ENCODE measurements around the gene TPGS1.

TPGS1 gene

GRCh38 chr19:547836-548720 is 40.8 kb downstream of the TPGS1 start:
- Histone ChIP-seq H3K36me3 (ENCODE audit: control insufficient read depth, insufficient read depth, low read length) (no peaks in the 10 kb centered on the region), H3K27ac (no peak overlapping the region), H3K27me3 (ENCODE audit: control insufficient read depth, insufficient read depth, low read length) (no peaks in the 10 kb centered on the region), H3K4me3 (ENCODE audit: low read depth, low read length) (no peak overlapping the region), H2AFZ (no peak overlapping the region), H3K9ac (no peak overlapping the region), H3K4me1 (no peaks in the 10 kb centered on the region), H3K9me3 (ENCODE audit: control insufficient read depth, low read length) (no peaks in the 10 kb centered on the region), H3K79me2 (no peaks in the 10 kb centered on the region), H3K4me2 (ENCODE audit: low read length) (no peak overlapping the region)
- no peak for TF ChIP-seq CTCF (IDR thresholded peaks at IDR 0.05)

GRCh38 chr19:548886-549830 is 41.9 kb downstream of the TPGS1 start:
- no peaks in the 10 kb centered on the region for H3K9me3 ChIP-seq (ENCODE audit: control insufficient read depth, low read length)
- no peak overlapping the region for H3K4me2 ChIP-seq (ENCODE audit: low read length)
- TF ChIP-seq CTCF (IDR thresholded peaks at IDR 0.05): no peak
- H2AFZ ChIP-seq: no peak overlapping the region
- no peaks in the 10 kb centered on the region for H3K4me1 ChIP-seq
- no peaks in the 10 kb centered on the region for H3K36me3 ChIP-seq (ENCODE audit: control insufficient read depth, insufficient read depth, low read length)
- no peaks in the 10 kb centered on the region for H3K27me3 ChIP-seq (ENCODE audit: control insufficient read depth, insufficient read depth, low read length)
- H3K27ac ChIP-seq: no peak overlapping the region
- H3K79me2 ChIP-seq: no peaks in the 10 kb centered on the region
- H3K4me3 ChIP-seq (ENCODE audit: low read depth, low read length): no peak overlapping the region
- no peak overlapping the region for H3K9ac ChIP-seq

GRCh38 chr19:554817-555216 is 47.5 kb downstream of the TPGS1 start:
- Histone ChIP-seq H3K27ac (no peak overlapping the region), H3K4me2 (ENCODE audit: low read length) (no peak overlapping the region), H3K79me2 (no peaks in the 10 kb centered on the region), H2AFZ (no peak overlapping the region), H3K9me3 (ENCODE audit: control insufficient read depth, low read length) (no peaks in the 10 kb centered on the region), H3K9ac (no peak overlapping the region), H3K4me3 (ENCODE audit: low read depth, low read length) (no peak overlapping the region), H3K36me3 (ENCODE audit: control insufficient read depth, insufficient read depth, low read length) (no peaks in the 10 kb centered on the region), H3K4me1 (no peaks in the 10 kb centered on the region), H3K27me3 (ENCODE audit: control insufficient read depth, insufficient read depth, low read length) (no peaks in the 10 kb centered on the region)
- no peak for TF ChIP-seq CTCF (IDR thresholded peaks at IDR 0.05)

GRCh38 chr19:555474-555808 is 48.1 kb downstream of the TPGS1 start:
- no peak for TF ChIP-seq CTCF (IDR thresholded peaks at IDR 0.05)
- H2AFZ ChIP-seq: no peak overlapping the region
- no peaks in the 10 kb centered on the region for H3K79me2 ChIP-seq
- no peak overlapping the region for H3K27ac ChIP-seq
- no peak overlapping the region for H3K4me3 ChIP-seq (ENCODE audit: low read depth, low read length)
- H3K4me2 ChIP-seq (ENCODE audit: low read length): no peak overlapping the region
- no peak overlapping the region for H3K9ac ChIP-seq
- no peaks in the 10 kb centered on the region for H3K36me3 ChIP-seq (ENCODE audit: control insufficient read depth, insufficient read depth, low read length)
- no peaks in the 10 kb centered on the region for H3K27me3 ChIP-seq (ENCODE audit: control insufficient read depth, insufficient read depth, low read length)
- no peaks in the 10 kb centered on the region for H3K9me3 ChIP-seq (ENCODE audit: control insufficient read depth, low read length)
- H3K4me1 ChIP-seq: no peaks in the 10 kb centered on the region

Data from parathyroid adenoma (tissue), 2 donors.